GM18505 (cell line): Measurements from ENCODE around the gene LRRC18.

ENCODE experiments used
- ATAC-seq: cut with Tn5 transposase; IDR thresholded peaks from one replicate; pipeline ENCODE4 v1.9.1; 2021; ENCODE audit not compliant: unreplicated experiment
- POLR2A ChIP-seq: IDR thresholded peaks from 4 replicates; pipeline ENCODE4 v1.6.1; 2011; ENCODE audit warnings: borderline replicate concordance; ENCODE audit not compliant: insufficient read depth, insufficient read length; ENCODE audit errors: extremely low read depth

Gene LRRC18

GRCh38 chr10:48894911-48895802, 44.5 kb downstream of the LRRC18 start:
- ATAC-seq, result no peak
- TF ChIP-seq POLR2A, result no peak

GRCh38 chr10:48890888-48891850, 48.5 kb downstream of the LRRC18 start:
- ATAC-seq, result no peak
- no peak for TF ChIP-seq POLR2A

GRCh38 chr10:48887982-48888381, 51.7 kb downstream of the LRRC18 start:
- no peak for TF ChIP-seq POLR2A
- no peak for ATAC-seq

GRCh38 chr10:48885376-48885775, 54.3 kb downstream of the LRRC18 start:
- no peak for TF ChIP-seq POLR2A
- no peak for ATAC-seq

- TF ChIP-seq POLR2A, result no peak
- ATAC-seq, result no peak
Observed at GRCh38 chr10:48884179-48885045, 55.2 kb downstream of the LRRC18 start.

GRCh38 chr10:48883701-48884100, 55.9 kb downstream of the LRRC18 start:
- ATAC-seq, result no peak
- no peak for TF ChIP-seq POLR2A

- ATAC-seq, result no peak
- TF ChIP-seq POLR2A, result no peak
Observed at GRCh38 chr10:48882881-48883280, 56.8 kb downstream of the LRRC18 start.

GRCh38 chr10:48881937-48882336, 57.7 kb downstream of the LRRC18 start:
- no peak for ATAC-seq
- TF ChIP-seq POLR2A, result no peak

- ATAC-seq, result no peak
- TF ChIP-seq POLR2A, result no peak
Observed at GRCh38 chr10:48880016-48880705, 59.5 kb downstream of the LRRC18 start.

- no peak for ATAC-seq
- no peak for TF ChIP-seq POLR2A
Observed at GRCh38 chr10:48879451-48879850, 60.2 kb downstream of the LRRC18 start.

- ATAC-seq, result no peak
- no peak for TF ChIP-seq POLR2A
Observed at GRCh38 chr10:48878091-48878490, 61.5 kb downstream of the LRRC18 start.

- ATAC-seq, result no peak
- no peak for TF ChIP-seq POLR2A
Observed at GRCh38 chr10:48872234-48872633, 67.4 kb downstream of the LRRC18 start.
